ENCODE results near the gene TIGD2. TPM values are rescaled to one million over a fixed set of nuclear protein-coding genes. Genes with fewer than 3 reads are reported as not detected.

The TIGD2 gene
- total RNA-seq = 3.1 and 4.8 TPM in 2 replicates

- peak; percentile 89 to 91 for DNase-seq (ENCODE audit: low read depth in 2 of 2)
Observed at GRCh38 chr4:89110986-89111832, at the start of gene TIGD2. TSS of gene TIGD2 (plus strand) at chr4:89111533. CDS start at chr4:89112975, 1,442 bp downstream.

- DNase-seq (ENCODE audit: low read depth in 2 of 2) = no peak
Observed at GRCh38 chr4:89064848-89065247, 46.5 kb upstream of the TIGD2 start.

GRCh38 chr4:89067417-89067816 lies 43.9 kb upstream of the TIGD2 start:
- no peak for DNase-seq (ENCODE audit: low read depth in 2 of 2)

- no peak for DNase-seq (ENCODE audit: low read depth in 2 of 2)
Observed at GRCh38 chr4:89069481-89069880, 41.9 kb upstream of the TIGD2 start.

GRCh38 chr4:89070041-89070440 lies 41.3 kb upstream of the TIGD2 start:
- DNase-seq (ENCODE audit: low read depth in 2 of 2) = no peak

- no peak for DNase-seq (ENCODE audit: low read depth in 2 of 2)
Observed at GRCh38 chr4:89071311-89071710, 40.0 kb upstream of the TIGD2 start.

GRCh38 chr4:89072921-89073320 lies 38.4 kb upstream of the TIGD2 start:
- DNase-seq (ENCODE audit: low read depth in 2 of 2) = no peak

- DNase-seq (ENCODE audit: low read depth in 2 of 2) = no peak
Observed at GRCh38 chr4:89077761-89078160, 33.6 kb upstream of the TIGD2 start.

GRCh38 chr4:89078300-89078699 lies 33.0 kb upstream of the TIGD2 start:
- DNase-seq (ENCODE audit: low read depth in 2 of 2) = no peak

GRCh38 chr4:89099034-89099433 lies 12.3 kb upstream of the TIGD2 start:
- DNase-seq (ENCODE audit: low read depth in 2 of 2) = no peak

- DNase-seq (ENCODE audit: low read depth in 2 of 2) = no peak
Observed at GRCh38 chr4:89099471-89099870, 11.9 kb upstream of the TIGD2 start.

GRCh38 chr4:89100853-89101252 lies 10.5 kb upstream of the TIGD2 start:
- no peak for DNase-seq (ENCODE audit: low read depth in 2 of 2)

GRCh38 chr4:89101256-89102161 lies 9.8 kb upstream of the TIGD2 start:
- DNase-seq (ENCODE audit: low read depth in 2 of 2) = no peak

- no peak for DNase-seq (ENCODE audit: low read depth in 2 of 2)
Observed at GRCh38 chr4:89105726-89106125, 5.6 kb upstream of the TIGD2 start.

GRCh38 chr4:89108091-89108490 lies 3.2 kb upstream of the TIGD2 start:
- DNase-seq (ENCODE audit: low read depth in 2 of 2) = peak in 1 of 2 donors; percentile 36

- DNase-seq (ENCODE audit: low read depth in 2 of 2) = no peak
Observed at GRCh38 chr4:89109841-89110540, 1.3 kb upstream of the TIGD2 start.

- no peak for DNase-seq (ENCODE audit: low read depth in 2 of 2)
Observed at GRCh38 chr4:89110541-89110985, 770 bp upstream of the TIGD2 start.

GRCh38 chr4:89111833-89112563 lies 665 bp downstream of the TIGD2 start:
- peak; percentile 32 to 50 for DNase-seq (ENCODE audit: low read depth in 2 of 2)

GRCh38 chr4:89113415-89113814 lies 2.1 kb downstream of the TIGD2 start:
- DNase-seq (ENCODE audit: low read depth in 2 of 2) = no peak

GRCh38 chr4:89114100-89114499 lies 2.8 kb downstream of the TIGD2 start:
- DNase-seq (ENCODE audit: low read depth in 2 of 2) = no peak

GRCh38 chr4:89117115-89117514 lies 5.8 kb downstream of the TIGD2 start:
- DNase-seq (ENCODE audit: low read depth in 2 of 2) = no peak

Measured in lung microvascular endothelial cell (primary cell).